GM12878 (cell line): ENCODE results near the gene HMGB3.

ENCODE experiments used
- BACH1 ChIP-seq: fragments of 450-650 bp; IDR thresholded peaks from 2 replicates; pipeline ENCODE4 v1.6.1; 2017; ENCODE audit warnings: mild to moderate bottlenecking, borderline replicate concordance
- ETV6 ChIP-seq, 2 experiments: fragments of 450-650 bp in 1 of 2; IDR thresholded peaks in 1 of 2; conservative IDR thresholded peaks in 1 of 2; 2 replicates each; pipeline ENCODE4 v1.6.1; 2014; ENCODE audit warnings: antibody characterized with exemption in 1 of 2, borderline replicate concordance in 1 of 2, low read depth in 1 of 2, mild to moderate bottlenecking in 1 of 2, moderate library complexity in 1 of 2
- NRF1 ChIP-seq: conservative IDR thresholded peaks from 2 replicates; pipeline ENCODE4 v1.6.1; 2011; ENCODE audit warnings: mild to moderate bottlenecking, low read depth, low read length, improper control_type of control experiment
- PAX5 ChIP-seq: IDR thresholded peaks from 2 replicates; pipeline ENCODE4 v1.6.1; 2011; ENCODE audit warnings: low read depth, low read length, borderline replicate concordance
- PML ChIP-seq: IDR thresholded peaks from 2 replicates; pipeline ENCODE4 v1.6.1; 2012; ENCODE audit warnings: low read length, inconsistent platforms
- POLR2AphosphoS2 ChIP-seq: IDR thresholded peaks from 2 replicates; pipeline ENCODE4 v1.6.1; 2011; ENCODE audit warnings: low read depth, mild to moderate bottlenecking, low read length, improper control_type of control experiment, moderate library complexity
- POU2F2 ChIP-seq: IDR thresholded peaks from 3 replicates; pipeline ENCODE4 v1.6.1; 2011; ENCODE audit warnings: low read depth, mild to moderate bottlenecking, low read length, borderline replicate concordance
- RAD21 ChIP-seq: IDR thresholded peaks from 2 replicates; pipeline ENCODE4 v1.6.1; 2011; ENCODE audit warnings: mild to moderate bottlenecking, low read depth, low read length, moderate library complexity; ENCODE audit not compliant: insufficient read depth
- SIN3A ChIP-seq: IDR thresholded peaks from 2 replicates; pipeline ENCODE4 v1.6.1; 2012; ENCODE audit warnings: low read depth, low read length, improper control_type of control experiment
- TCF12 ChIP-seq: IDR thresholded peaks from 2 replicates; pipeline ENCODE4 v1.6.1; 2011; ENCODE audit warnings: low read depth, mild to moderate bottlenecking, low read length
- ZZZ3 ChIP-seq: IDR thresholded peaks from 2 replicates; pipeline ENCODE4 v1.6.1; 2011; ENCODE audit warnings: low read depth; ENCODE audit not compliant: control insufficient read depth, insufficient read length
- TF ChIP-seq, protein P1 (sequence below), 3 experiments: IDR thresholded peaks in 2 of 3; conservative IDR thresholded peaks in 1 of 3; 2 replicates each; pipeline ENCODE4 v1.5.1; 2011; ENCODE audit warnings: low read depth in 3 of 3, low read length in 3 of 3, mild to moderate bottlenecking in 3 of 3, control low read depth in 2 of 3, moderate library complexity in 2 of 3, inconsistent platforms in 1 of 3, mixed read lengths in 1 of 3; ENCODE audit not compliant: control insufficient read depth in 2 of 3, insufficient read depth in 1 of 3; ENCODE audit errors: extremely low read depth in 1 of 3

DNA sequence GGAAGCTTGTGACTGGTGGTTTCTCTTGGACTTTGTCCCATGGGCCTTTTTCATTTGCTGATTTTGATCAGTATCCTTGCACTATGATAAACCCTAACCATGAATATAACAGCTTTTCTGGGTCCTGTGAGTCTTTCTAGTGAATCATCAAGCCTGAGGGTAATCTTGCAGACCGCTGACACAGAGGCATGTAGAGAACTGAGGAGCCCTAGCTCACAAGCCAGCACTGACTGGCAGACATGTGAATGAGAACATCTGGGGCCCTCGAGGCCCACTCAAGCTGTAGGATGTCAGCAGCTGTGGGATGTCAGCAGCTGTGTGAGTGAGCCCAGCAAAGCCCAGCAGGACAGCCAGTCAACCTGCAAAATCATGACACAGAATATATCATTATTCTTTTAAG, 36.7 kb downstream of the HMGB3 start:
- no peak for TF ChIP-seq BACH1
- TF ChIP-seq ZZZ3 = no peak
- TF ChIP-seq SIN3A = no peak
- TF ChIP-seq, protein P1, sequence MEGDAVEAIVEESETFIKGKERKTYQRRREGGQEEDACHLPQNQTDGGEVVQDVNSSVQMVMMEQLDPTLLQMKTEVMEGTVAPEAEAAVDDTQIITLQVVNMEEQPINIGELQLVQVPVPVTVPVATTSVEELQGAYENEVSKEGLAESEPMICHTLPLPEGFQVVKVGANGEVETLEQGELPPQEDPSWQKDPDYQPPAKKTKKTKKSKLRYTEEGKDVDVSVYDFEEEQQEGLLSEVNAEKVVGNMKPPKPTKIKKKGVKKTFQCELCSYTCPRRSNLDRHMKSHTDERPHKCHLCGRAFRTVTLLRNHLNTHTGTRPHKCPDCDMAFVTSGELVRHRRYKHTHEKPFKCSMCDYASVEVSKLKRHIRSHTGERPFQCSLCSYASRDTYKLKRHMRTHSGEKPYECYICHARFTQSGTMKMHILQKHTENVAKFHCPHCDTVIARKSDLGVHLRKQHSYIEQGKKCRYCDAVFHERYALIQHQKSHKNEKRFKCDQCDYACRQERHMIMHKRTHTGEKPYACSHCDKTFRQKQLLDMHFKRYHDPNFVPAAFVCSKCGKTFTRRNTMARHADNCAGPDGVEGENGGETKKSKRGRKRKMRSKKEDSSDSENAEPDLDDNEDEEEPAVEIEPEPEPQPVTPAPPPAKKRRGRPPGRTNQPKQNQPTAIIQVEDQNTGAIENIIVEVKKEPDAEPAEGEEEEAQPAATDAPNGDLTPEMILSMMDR (IDR thresholded peaks at IDR 0.05 in 2 of 3, conservative IDR thresholded peaks at IDR 0.05 in 1 of 3; ENCODE audit: control insufficient read depth in 2 of 3, extremely low read depth in 1 of 3, insufficient read depth in 1 of 3, low read depth in 3 of 3, low read length in 3 of 3) = no peak
- TF ChIP-seq POLR2AphosphoS2 = no peak
- no peak for TF ChIP-seq ETV6 (conservative IDR thresholded peaks at IDR 0.05 in 1 of 2, IDR thresholded peaks at IDR 0.05 in 1 of 2; ENCODE audit: borderline replicate concordance in 1 of 2, low read depth in 1 of 2)
- no peak for TF ChIP-seq PAX5
- no peak for TF ChIP-seq NRF1
- no peak for TF ChIP-seq RAD21
- no peak for TF ChIP-seq PML
- no peak for TF ChIP-seq TCF12
- TF ChIP-seq POU2F2 = no peak
